Brain microvascular endothelial cell (primary cell): ENCODE results near the gene TMTC1.

Source experiments
- DNase-seq: peaks from one replicate; pipeline ENCODE4 v3.0.0-alpha.2; 2020
- H3K27ac ChIP-seq: fragments of 250-450 bp; sonication (Bioruptor Pico); 2 replicates; pipeline ENCODE4 v1.5.1; 2020; ENCODE audit warnings: mild to moderate bottlenecking, moderate library complexity
- H3K27me3 ChIP-seq: fragments of 250-450 bp; sonication (Bioruptor Pico); replicated peaks from 2 replicates; pipeline ENCODE4 v1.5.1; 2020; ENCODE audit warnings: mild to moderate bottlenecking
- H3K36me3 ChIP-seq: fragments of 250-450 bp; sonication (Bioruptor Pico); replicated peaks from 2 replicates; pipeline ENCODE4 v1.5.1; 2020; ENCODE audit warnings: mild to moderate bottlenecking
- H3K4me3 ChIP-seq: 2 replicates; pipeline ENCODE4 v1.5.1; 2011; ENCODE audit warnings: low read depth, mild to moderate bottlenecking, control low read depth, low read length, moderate library complexity
- CTCF ChIP-seq: IDR thresholded peaks from 2 replicates; pipeline ENCODE4 v1.5.1; 2011; ENCODE audit warnings: low read depth, mild to moderate bottlenecking, moderate library complexity, low read length, control low read depth, inconsistent platforms; ENCODE audit errors: missing control alignments
- in situ Hi-C: cut with HindIII; loops from 2 replicates; pipeline ENCODE4 v1.10.0; 2017; ENCODE audit warnings: low sequenced_read_pairs, low pct_ligation_motif_present

Gene TMTC1

GRCh38 chr12:29750131-29750927 is 33.4 kb downstream of the TMTC1 start:
- H3K27ac ChIP-seq, result no peak overlapping the region
- no peak for TF ChIP-seq CTCF
- no peak overlapping the region for H3K4me3 ChIP-seq
- DNase-seq, result no peak
- H3K36me3 ChIP-seq, result no peaks in the 10 kb centered on the region
- in situ Hi-C loops, result no loop called here
- no peaks in the 10 kb centered on the region for H3K27me3 ChIP-seq

GRCh38 chr12:29744365-29744764 is 39.4 kb downstream of the TMTC1 start:
- no peak for TF ChIP-seq CTCF
- H3K4me3 ChIP-seq, result no peak overlapping the region
- H3K27ac ChIP-seq, result peak overlapping the region; percentile 97
- no peaks in the 10 kb centered on the region for H3K27me3 ChIP-seq
- H3K36me3 ChIP-seq, result no peaks in the 10 kb centered on the region
- in situ Hi-C loops, result no loop called here
- DNase-seq, result no peak

- in situ Hi-C loops, result no loop called here
- Histone ChIP-seq H3K4me3 (no peak overlapping the region), H3K27ac (peak overlapping the region; percentile 97)
Observed at GRCh38 chr12:29743801-29744200, 39.9 kb downstream of the TMTC1 start.

GRCh38 chr12:29743077-29743476 is 40.7 kb downstream of the TMTC1 start:
- H3K27ac ChIP-seq, result peak overlapping the region; percentile 97
- H3K27me3 ChIP-seq, result no peaks in the 10 kb centered on the region
- in situ Hi-C loops, result no loop called here
- H3K36me3 ChIP-seq, result no peaks in the 10 kb centered on the region
- DNase-seq, result no peak
- no peak for TF ChIP-seq CTCF
- H3K4me3 ChIP-seq, result no peak overlapping the region

More at GRCh38 chr12:29743801-29744200, 39.9 kb downstream of the TMTC1 start:
- Histone ChIP-seq H3K36me3 (no peaks in the 10 kb centered on the region), H3K27me3 (no peaks in the 10 kb centered on the region)
- no peak for TF ChIP-seq CTCF
- DNase-seq, result peak; percentile 93

- Histone ChIP-seq H3K27ac (peak overlapping the region; percentile 97), H3K36me3 (no peaks in the 10 kb centered on the region), H3K4me3 (no peak overlapping the region), H3K27me3 (no peaks in the 10 kb centered on the region)
- no peak for DNase-seq
- TF ChIP-seq CTCF, result no peak
- in situ Hi-C loops, result no loop called here
Observed at GRCh38 chr12:29742646-29743045, 41.1 kb downstream of the TMTC1 start.
